ENCODE data around the gene PTGFRN. TPM values are rescaled to one million over a fixed set of nuclear protein-coding genes. Genes with fewer than 3 reads are reported as not detected.

PTGFRN gene
- total RNA-seq, 1 experiment from 2014 or later, result 60.6 TPM

DNA sequence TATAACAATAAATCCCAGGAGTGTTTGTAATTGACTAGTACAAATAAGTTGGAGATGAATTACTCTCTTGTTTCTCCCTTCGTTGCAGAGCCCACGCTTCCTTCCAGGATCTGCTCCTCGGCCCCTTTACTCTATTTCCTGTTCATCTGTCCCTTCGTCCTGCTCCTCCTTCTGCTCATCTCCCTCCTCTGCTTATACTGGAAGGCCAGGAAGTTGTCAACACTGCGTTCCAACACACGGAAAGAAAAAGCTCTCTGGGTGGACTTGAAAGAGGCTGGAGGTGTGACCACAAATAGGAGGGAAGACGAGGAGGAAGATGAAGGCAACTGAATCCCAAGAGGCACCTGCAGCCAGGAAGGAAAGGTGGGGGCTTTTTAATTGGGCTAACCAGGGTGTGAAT is 124.1 kb downstream of the PTGFRN start:
- Histone ChIP-seq H3K27ac (ENCODE audit: low read depth, low read length) (no peak overlapping the region), H2AFZ (ENCODE audit: low read depth, low read length, poor library complexity, severe bottlenecking) (no peak overlapping the region), H3K9ac (ENCODE audit: low read length) (no peak overlapping the region), H3K4me3 (replicated peaks in 1 of 2; ENCODE audit: low read depth in 1 of 2, low read length in 2 of 2) (no peak overlapping the region), H3K4me2 (ENCODE audit: low read length) (no peak overlapping the region), H3K27me3 (ENCODE audit: insufficient read depth, low read length) (no peaks in the 10 kb centered on the region), H3K9me3 (ENCODE audit: control insufficient read depth in 1 of 2, insufficient read depth in 1 of 2, low read depth in 1 of 2, low read length in 2 of 2) (no peaks in the 10 kb centered on the region), H3K36me3 (ENCODE audit: control insufficient read depth in 1 of 2, insufficient read depth in 2 of 2, low read length in 2 of 2) (no peaks in the 10 kb centered on the region), H3K79me2 (ENCODE audit: insufficient read depth, low read length) (no peaks in the 10 kb centered on the region), H4K20me1 (ENCODE audit: insufficient read depth) (no peaks in the 10 kb centered on the region), H3K4me1 (ENCODE audit: control insufficient read depth in 1 of 2, insufficient read depth in 2 of 2, low read length in 2 of 2) (no peaks in the 10 kb centered on the region), H3K9me2 (ENCODE audit: insufficient read depth) (no peaks in the 10 kb centered on the region)
- RAD21 ChIA-PET (ENCODE audit: low non-redundant PET in 1 of 2, low total read pairs in 2 of 2, uncharacterized antibody in 2 of 2, unreplicated experiment in 2 of 2), result no interaction called here
- no peak for DNase-seq (ENCODE audit: low read depth, low spot score)
- CTCF ChIA-PET, result no interaction called here
- intact Hi-C loops (cut with micrococcal nuclease), result no loop called here
- POLR2A ChIA-PET, result no interaction called here
- BruUV-seq (replicated peaks), result no TSS peak
- no peak for ATAC-seq
- TF ChIP-seq, protein P1, sequence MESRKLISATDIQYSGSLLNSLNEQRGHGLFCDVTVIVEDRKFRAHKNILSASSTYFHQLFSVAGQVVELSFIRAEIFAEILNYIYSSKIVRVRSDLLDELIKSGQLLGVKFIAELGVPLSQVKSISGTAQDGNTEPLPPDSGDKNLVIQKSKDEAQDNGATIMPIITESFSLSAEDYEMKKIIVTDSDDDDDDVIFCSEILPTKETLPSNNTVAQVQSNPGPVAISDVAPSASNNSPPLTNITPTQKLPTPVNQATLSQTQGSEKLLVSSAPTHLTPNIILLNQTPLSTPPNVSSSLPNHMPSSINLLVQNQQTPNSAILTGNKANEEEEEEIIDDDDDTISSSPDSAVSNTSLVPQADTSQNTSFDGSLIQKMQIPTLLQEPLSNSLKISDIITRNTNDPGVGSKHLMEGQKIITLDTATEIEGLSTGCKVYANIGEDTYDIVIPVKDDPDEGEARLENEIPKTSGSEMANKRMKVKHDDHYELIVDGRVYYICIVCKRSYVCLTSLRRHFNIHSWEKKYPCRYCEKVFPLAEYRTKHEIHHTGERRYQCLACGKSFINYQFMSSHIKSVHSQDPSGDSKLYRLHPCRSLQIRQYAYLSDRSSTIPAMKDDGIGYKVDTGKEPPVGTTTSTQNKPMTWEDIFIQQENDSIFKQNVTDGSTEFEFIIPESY (IDR thresholded peaks at IDR 0.05; ENCODE audit: extremely low read depth, insufficient replicate concordance, low read length), result no peak
- TF ChIP-seq EGR1 (IDR thresholded peaks at IDR 0.05; ENCODE audit: low read depth) (no peak), SRF (IDR thresholded peaks at IDR 0.05; ENCODE audit: low read depth) (no peak), EZH2 (IDR thresholded peaks at IDR 0.05) (no peak), POLR2A (IDR thresholded peaks at IDR 0.05; ENCODE audit: borderline replicate concordance, extremely low read depth, insufficient read depth, insufficient read length) (no peak), FOSL1 (IDR thresholded peaks at IDR 0.05; ENCODE audit: low read depth) (no peak), ZNF274 (IDR thresholded peaks at IDR 0.05; ENCODE audit: low read depth, low read length) (no peak), EZH2phosphoT487 (IDR thresholded peaks at IDR 0.05; ENCODE audit: borderline replicate concordance) (no peak), RAD21 (IDR thresholded peaks at IDR 0.05; ENCODE audit: low read depth) (no peak), CBX3 (IDR thresholded peaks at IDR 0.05; ENCODE audit: low read depth) (no peak), ELF1 (IDR thresholded peaks at IDR 0.05; ENCODE audit: borderline replicate concordance, low read depth) (no peak), ZFX (IDR thresholded peaks at IDR 0.05) (no peak), JUND (IDR thresholded peaks at IDR 0.05) (no peak), SIN3A (IDR thresholded peaks at IDR 0.05; ENCODE audit: low read depth) (no peak), CEBPB (IDR thresholded peaks at IDR 0.05; ENCODE audit: low read depth) (no peak), SP1 (IDR thresholded peaks at IDR 0.05; ENCODE audit: low read depth) (no peak)
- TF ChIP-seq, protein P2, sequence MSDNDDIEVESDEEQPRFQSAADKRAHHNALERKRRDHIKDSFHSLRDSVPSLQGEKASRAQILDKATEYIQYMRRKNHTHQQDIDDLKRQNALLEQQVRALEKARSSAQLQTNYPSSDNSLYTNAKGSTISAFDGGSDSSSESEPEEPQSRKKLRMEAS (IDR thresholded peaks at IDR 0.05), result no peak
- TF ChIP-seq, protein P3, sequence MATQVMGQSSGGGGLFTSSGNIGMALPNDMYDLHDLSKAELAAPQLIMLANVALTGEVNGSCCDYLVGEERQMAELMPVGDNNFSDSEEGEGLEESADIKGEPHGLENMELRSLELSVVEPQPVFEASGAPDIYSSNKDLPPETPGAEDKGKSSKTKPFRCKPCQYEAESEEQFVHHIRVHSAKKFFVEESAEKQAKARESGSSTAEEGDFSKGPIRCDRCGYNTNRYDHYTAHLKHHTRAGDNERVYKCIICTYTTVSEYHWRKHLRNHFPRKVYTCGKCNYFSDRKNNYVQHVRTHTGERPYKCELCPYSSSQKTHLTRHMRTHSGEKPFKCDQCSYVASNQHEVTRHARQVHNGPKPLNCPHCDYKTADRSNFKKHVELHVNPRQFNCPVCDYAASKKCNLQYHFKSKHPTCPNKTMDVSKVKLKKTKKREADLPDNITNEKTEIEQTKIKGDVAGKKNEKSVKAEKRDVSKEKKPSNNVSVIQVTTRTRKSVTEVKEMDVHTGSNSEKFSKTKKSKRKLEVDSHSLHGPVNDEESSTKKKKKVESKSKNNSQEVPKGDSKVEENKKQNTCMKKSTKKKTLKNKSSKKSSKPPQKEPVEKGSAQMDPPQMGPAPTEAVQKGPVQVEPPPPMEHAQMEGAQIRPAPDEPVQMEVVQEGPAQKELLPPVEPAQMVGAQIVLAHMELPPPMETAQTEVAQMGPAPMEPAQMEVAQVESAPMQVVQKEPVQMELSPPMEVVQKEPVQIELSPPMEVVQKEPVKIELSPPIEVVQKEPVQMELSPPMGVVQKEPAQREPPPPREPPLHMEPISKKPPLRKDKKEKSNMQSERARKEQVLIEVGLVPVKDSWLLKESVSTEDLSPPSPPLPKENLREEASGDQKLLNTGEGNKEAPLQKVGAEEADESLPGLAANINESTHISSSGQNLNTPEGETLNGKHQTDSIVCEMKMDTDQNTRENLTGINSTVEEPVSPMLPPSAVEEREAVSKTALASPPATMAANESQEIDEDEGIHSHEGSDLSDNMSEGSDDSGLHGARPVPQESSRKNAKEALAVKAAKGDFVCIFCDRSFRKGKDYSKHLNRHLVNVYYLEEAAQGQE (IDR thresholded peaks at IDR 0.05; ENCODE audit: low read depth), result no peak
- TF ChIP-seq, protein P4, sequence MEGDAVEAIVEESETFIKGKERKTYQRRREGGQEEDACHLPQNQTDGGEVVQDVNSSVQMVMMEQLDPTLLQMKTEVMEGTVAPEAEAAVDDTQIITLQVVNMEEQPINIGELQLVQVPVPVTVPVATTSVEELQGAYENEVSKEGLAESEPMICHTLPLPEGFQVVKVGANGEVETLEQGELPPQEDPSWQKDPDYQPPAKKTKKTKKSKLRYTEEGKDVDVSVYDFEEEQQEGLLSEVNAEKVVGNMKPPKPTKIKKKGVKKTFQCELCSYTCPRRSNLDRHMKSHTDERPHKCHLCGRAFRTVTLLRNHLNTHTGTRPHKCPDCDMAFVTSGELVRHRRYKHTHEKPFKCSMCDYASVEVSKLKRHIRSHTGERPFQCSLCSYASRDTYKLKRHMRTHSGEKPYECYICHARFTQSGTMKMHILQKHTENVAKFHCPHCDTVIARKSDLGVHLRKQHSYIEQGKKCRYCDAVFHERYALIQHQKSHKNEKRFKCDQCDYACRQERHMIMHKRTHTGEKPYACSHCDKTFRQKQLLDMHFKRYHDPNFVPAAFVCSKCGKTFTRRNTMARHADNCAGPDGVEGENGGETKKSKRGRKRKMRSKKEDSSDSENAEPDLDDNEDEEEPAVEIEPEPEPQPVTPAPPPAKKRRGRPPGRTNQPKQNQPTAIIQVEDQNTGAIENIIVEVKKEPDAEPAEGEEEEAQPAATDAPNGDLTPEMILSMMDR (IDR thresholded peaks at IDR 0.05 in 2 of 3, conservative IDR thresholded peaks at IDR 0.05 in 1 of 3; ENCODE audit: borderline replicate concordance in 1 of 3, insufficient read depth in 1 of 3, low read depth in 2 of 3, low read length in 2 of 3), result no peak

Data from HCT116 (cell line).